Breast epithelium (tissue), 4 donors: ENCODE measurements around the gene LINGO4. TPM values are rescaled to one million over a fixed set of nuclear protein-coding genes. Genes with fewer than 3 reads are reported as not detected.
A peak's percentile ranks its signal among the peaks of the same experiment; 100 is the strongest.

Source experiments
- DNase-seq, 2 donors: peaks; one replicate each; pipeline ENCODE4 v3.0.0-alpha.2; 2019; ENCODE audit warnings: low spot score in 2 of 2
- H3K27ac ChIP-seq, 2 donors: fragments of 200-600 bp; sonication (generic) in 1 of 2; one replicate each; pipeline ENCODE4 v1.5.1; 2016 to 2019; ENCODE audit warnings: mild to moderate bottlenecking in 1 of 2
- H3K27me3 ChIP-seq, 2 donors: fragments of 200-600 bp; sonication (generic) in 1 of 2; one replicate each; pipeline versions ENCODE4 v1.5.1 to v1.6.0; 2017 to 2019; ENCODE audit warnings: control low read depth in 1 of 2, mild to moderate bottlenecking in 1 of 2
- H3K36me3 ChIP-seq: fragments of 200-600 bp; one replicate; pipeline ENCODE4 v1.5.1; 2019
- H3K4me1 ChIP-seq, 2 donors: fragments of 200-600 bp; sonication (generic); one replicate each; pipeline ENCODE4 v1.5.1; 2016 to 2019; ENCODE audit warnings: control low read depth in 1 of 2
- H3K4me3 ChIP-seq, 3 donors: fragments of 200-600 bp; sonication (generic); 1 replicate in 2 of 3; 2 replicates in 1 of 3; pipeline ENCODE4 v1.5.1; 2016 to 2019; ENCODE audit warnings: mild to moderate bottlenecking in 3 of 3, moderate library complexity in 2 of 3
- H3K9me3 ChIP-seq, 2 donors: fragments of 200-600 bp; sonication (generic) in 1 of 2; one replicate each; pipeline ENCODE4 v1.5.1; 2016 to 2019; ENCODE audit warnings: control low read depth in 1 of 2
- CTCF ChIP-seq, 3 donors: fragments of 450-650 bp; IDR thresholded peaks; one replicate each; pipeline ENCODE4 v1.5.1; 2016 to 2017; ENCODE audit warnings: antibody characterized with exemption in 3 of 3, mild to moderate bottlenecking in 3 of 3, moderate library complexity in 3 of 3
- POLR2A ChIP-seq: fragments of 450-650 bp; IDR thresholded peaks from one replicate; pipeline ENCODE4 v1.6.1; 2016; ENCODE audit warnings: antibody characterized with exemption, mild to moderate bottlenecking, moderate library complexity
- POLR2AphosphoS5 ChIP-seq, 3 donors: sonication (generic); formaldehyde crosslinking; IDR thresholded peaks; one replicate each; pipeline ENCODE4 v1.6.1; 2017; ENCODE audit warnings: antibody characterized with exemption in 3 of 3
- intact Hi-C: fragments of 100-400 bp; cut with DNase I; formaldehyde crosslinking; loops from one replicate; pipeline ENCODE4 v1.15.1; 2023; ENCODE audit warnings: low total_unique reads
- total RNA-seq, 3 donors: library from RNA; depleted of rRNA; stranded (reverse); fragments of >200 nt; gene quantifications; one replicate each; pipeline ENCODE4 v1.1.0, GENCODE V29; 2016

LINGO4 gene
- total RNA-seq, 3 donors from 2014 or later = 0.16 to 0.88 (median 0.33) TPM

DNA sequence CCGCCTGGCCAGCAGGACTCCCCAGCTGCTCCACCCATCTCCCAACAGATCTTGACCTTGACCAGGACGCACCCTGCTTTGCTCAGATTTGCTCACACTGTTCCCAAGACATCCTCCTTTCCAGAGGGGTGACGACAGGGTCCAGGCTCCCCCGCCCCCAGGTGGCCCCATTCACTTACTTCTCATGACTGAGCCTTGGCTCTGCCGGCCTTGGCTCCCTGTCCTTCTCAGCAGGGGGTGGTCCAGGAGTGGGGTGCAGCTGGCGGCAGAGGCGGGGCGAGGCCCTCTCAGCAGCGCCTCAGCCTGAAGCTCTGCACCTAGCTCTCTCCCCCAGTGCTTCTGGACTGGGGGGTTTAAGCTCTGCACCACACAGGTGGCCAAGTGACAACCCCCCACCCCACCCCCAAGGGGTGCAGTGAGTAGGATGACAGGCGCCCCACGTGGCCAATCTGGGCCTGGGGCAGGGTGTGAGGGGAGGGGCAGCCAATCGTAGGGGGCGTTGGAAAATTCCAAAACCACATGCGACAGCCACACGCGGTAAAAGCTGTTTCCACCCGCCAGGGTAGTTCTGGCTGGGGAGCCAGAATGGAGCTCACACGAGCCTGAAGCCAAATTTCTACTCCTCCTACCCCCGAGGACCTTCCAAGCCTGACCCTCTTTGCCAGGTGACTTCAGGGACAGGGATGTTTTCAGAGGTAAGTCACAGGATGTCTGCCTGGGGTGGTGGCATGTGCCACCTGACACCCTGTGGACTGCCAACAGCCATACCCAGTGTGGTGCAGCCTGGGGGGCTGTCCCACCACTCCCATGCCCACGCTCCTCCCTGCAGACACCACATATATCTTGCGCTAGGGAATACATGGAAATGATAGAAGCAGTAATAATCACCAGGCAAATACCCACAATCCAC lies 20.8 kb upstream of the LINGO4 start:
- Histone ChIP-seq H3K27me3 (no peaks in the 10 kb centered on the region), H3K4me1 (peaks cover 3 to 15% of the 10 kb centered on the region in 2 donors)
- no peak for TF ChIP-seq CTCF (IDR thresholded peaks at IDR 0.05)
- no peak for TF ChIP-seq POLR2AphosphoS5 (IDR thresholded peaks at IDR 0.05)
- TF ChIP-seq POLR2A = no peak

DNA sequence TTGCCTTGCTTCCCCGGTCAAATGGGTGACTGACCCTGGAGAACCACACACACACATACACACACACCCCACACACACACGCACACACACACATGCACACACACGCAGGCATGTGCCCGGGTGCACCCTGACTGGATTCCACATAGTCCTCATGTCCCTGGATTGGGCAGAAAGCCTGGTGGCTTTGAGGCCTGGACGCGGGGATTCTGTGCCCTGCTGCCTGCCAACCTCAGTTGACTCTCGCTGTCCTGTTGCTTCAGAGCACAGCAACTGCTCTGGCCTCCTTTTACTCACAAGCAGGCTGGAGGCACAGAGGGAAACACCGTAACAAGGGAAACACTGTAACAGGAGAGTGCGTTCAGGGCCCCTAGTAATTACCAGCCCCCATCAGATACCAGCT lies 20.0 kb upstream of the LINGO4 start:
- H3K27ac ChIP-seq = no peak overlapping the region
- DNase-seq = no peak
- H3K27me3 ChIP-seq = no peaks in the 10 kb centered on the region
- H3K4me1 ChIP-seq = peaks cover 3 to 15% of the 10 kb centered on the region in 2 donors
- no peaks in the 10 kb centered on the region for H3K36me3 ChIP-seq
- intact Hi-C loops = no loop called here
- no peaks in the 10 kb centered on the region for H3K9me3 ChIP-seq
- TF ChIP-seq CTCF (IDR thresholded peaks at IDR 0.05) = no peak
- TF ChIP-seq POLR2AphosphoS5 (IDR thresholded peaks at IDR 0.05) = no peak
- TF ChIP-seq POLR2A = no peak
- H3K4me3 ChIP-seq = no peak overlapping the region

More for the DNA sequence above, 20.8 kb upstream of the LINGO4 start:
- DNase-seq = no peak
- H3K4me3 ChIP-seq = no peak overlapping the region
- peak overlapping the region in 1 of 2 donors; percentile 19 for H3K27ac ChIP-seq
- H3K36me3 ChIP-seq = no peaks in the 10 kb centered on the region
- no peaks in the 10 kb centered on the region for H3K9me3 ChIP-seq
- intact Hi-C loops = no loop called here

DNA sequence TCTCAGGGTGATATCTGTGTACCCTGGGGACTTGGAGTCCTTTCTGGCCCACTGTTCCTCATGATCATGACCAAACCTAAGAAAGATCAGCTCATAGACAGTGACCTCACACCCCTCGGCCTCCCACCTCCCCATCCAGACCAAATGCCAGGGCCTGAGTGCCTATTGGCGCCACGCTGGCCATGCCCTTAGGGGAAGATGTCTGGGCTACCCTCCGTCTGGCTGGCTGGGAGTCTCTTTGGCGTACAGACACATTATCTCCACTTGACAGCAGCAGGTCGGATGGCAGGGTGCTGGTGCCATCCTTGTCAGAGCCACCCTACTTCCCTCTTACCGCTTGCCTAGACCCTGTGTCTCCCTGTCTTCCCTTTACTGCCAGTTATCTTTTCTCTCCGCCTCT lies 18.0 kb upstream of the LINGO4 start:
- intact Hi-C loops = no loop called here
- H3K4me1 ChIP-seq = peaks cover 0 to 4% of the 10 kb centered on the region in 2 donors
- no peaks in the 10 kb centered on the region for H3K9me3 ChIP-seq
- peak overlapping the region in 1 of 2 donors; percentile 29 for H3K27ac ChIP-seq
- H3K36me3 ChIP-seq = no peaks in the 10 kb centered on the region
- TF ChIP-seq POLR2A = no peak
- TF ChIP-seq CTCF (IDR thresholded peaks at IDR 0.05) = no peak
- no peak for TF ChIP-seq POLR2AphosphoS5 (IDR thresholded peaks at IDR 0.05)
- DNase-seq = no peak
- H3K27me3 ChIP-seq = no peaks in the 10 kb centered on the region
- no peak overlapping the region for H3K4me3 ChIP-seq

DNA sequence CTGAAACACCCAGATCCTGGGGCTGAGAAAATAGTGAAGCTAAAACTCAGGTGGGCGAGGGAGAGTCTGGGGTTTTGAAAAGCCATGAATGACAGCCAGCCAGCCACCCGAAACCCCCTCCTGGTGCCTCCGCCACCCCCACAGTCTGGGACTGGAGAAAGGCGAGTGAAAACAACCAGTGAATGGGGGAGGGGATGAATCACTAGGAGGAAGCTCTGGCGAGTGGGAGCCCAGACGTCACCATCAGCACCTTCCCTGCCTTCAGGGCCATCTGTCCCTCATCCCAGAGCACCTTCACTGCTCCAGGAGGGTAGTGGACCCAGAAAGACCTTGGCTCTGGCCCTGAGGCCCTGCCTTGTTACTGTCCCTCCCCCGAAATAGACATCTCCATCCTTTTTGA lies 17.2 kb upstream of the LINGO4 start:
- Histone ChIP-seq H3K27me3 (no peaks in the 10 kb centered on the region), H3K4me3 (no peak overlapping the region), H3K9me3 (no peaks in the 10 kb centered on the region), H3K4me1 (peaks cover 0 to 4% of the 10 kb centered on the region in 2 donors), H3K36me3 (no peaks in the 10 kb centered on the region), H3K27ac (peak overlapping the region in 1 of 2 donors; percentile 29)
- TF ChIP-seq POLR2AphosphoS5 (IDR thresholded peaks at IDR 0.05) = no peak
- TF ChIP-seq CTCF (IDR thresholded peaks at IDR 0.05) = no peak
- no peak for TF ChIP-seq POLR2A
- intact Hi-C loops = no loop called here
- DNase-seq = no peak

- intact Hi-C loops = no loop called here
- no peaks in the 10 kb centered on the region for H3K36me3 ChIP-seq
- TF ChIP-seq CTCF (IDR thresholded peaks at IDR 0.05) (no peak), POLR2A (no peak), POLR2AphosphoS5 (IDR thresholded peaks at IDR 0.05) (no peak)
- H3K9me3 ChIP-seq = no peaks in the 10 kb centered on the region
- no peaks in the 10 kb centered on the region for H3K4me1 ChIP-seq
- no peaks in the 10 kb centered on the region for H3K27me3 ChIP-seq
- H3K4me3 ChIP-seq = no peak overlapping the region
- DNase-seq = no peak
- H3K27ac ChIP-seq = no peak overlapping the region
Observed at GRCh38 chr1:151820940-151821339, 15.7 kb upstream of the LINGO4 start.
